Rectal smooth muscle tissue (tissue), 1 donor: Measurements from ENCODE around the gene WDR64.
"Not testable (repeated sequence)": the region's sequence is repeated elsewhere in the genome, so short reads cannot be mapped to it uniquely, and the experiment has no call there.

Experiments used
- H3K27ac ChIP-seq: one replicate; pipeline ENCODE4 v1.7.0; 2013; ENCODE audit warnings: low read depth, low read length, inconsistent platforms
- H3K27me3 ChIP-seq: one replicate; pipeline ENCODE4 v1.7.0; 2013; ENCODE audit warnings: low read length; ENCODE audit not compliant: control insufficient read depth, insufficient read depth
- H3K36me3 ChIP-seq: one replicate; pipeline ENCODE4 v1.7.0; 2013; ENCODE audit warnings: low read length; ENCODE audit not compliant: control insufficient read depth, insufficient read depth
- H3K4me1 ChIP-seq: one replicate; pipeline ENCODE4 v1.7.0; 2013; ENCODE audit warnings: low read length; ENCODE audit not compliant: control insufficient read depth, insufficient read depth
- H3K4me3 ChIP-seq: one replicate; pipeline ENCODE4 v1.7.0; 2013; ENCODE audit warnings: low read length
- H3K9ac ChIP-seq: one replicate; pipeline ENCODE4 v1.7.0; 2013; ENCODE audit warnings: low read length

Gene WDR64

DNA sequence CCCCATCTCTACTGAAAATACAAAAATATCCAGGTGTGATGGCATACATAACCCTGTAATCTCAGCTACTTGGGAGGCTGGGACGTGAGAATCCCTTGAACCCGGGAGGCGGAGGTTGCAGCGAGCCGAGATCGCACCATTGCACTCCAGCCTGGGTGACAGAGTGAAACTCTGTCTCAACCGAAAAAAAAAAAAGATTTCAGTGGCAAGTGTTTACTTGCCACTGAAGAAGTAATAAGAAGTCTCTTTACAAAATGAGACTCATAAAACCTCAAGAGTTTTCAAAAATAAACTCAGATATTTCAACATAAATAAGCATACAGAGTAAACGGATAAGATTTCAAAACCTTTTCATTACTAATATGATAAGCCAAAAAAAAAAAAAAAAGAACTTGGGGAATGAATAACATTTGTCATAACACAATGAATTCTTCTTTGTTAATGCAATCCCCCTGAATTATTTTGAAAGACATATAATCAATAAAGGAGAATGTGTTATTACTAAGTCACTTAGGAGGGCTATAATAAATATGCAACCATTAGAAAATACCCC is 161.8 kb downstream of the WDR64 start:
- no peak overlapping the region for H3K27ac ChIP-seq
- no peak overlapping the region for H3K9ac ChIP-seq
- H3K4me3 ChIP-seq: no peak overlapping the region
- H3K27me3 ChIP-seq: no peaks in the 10 kb centered on the region
- H3K4me1 ChIP-seq: no peaks in the 10 kb centered on the region
- no peaks in the 10 kb centered on the region for H3K36me3 ChIP-seq

DNA sequence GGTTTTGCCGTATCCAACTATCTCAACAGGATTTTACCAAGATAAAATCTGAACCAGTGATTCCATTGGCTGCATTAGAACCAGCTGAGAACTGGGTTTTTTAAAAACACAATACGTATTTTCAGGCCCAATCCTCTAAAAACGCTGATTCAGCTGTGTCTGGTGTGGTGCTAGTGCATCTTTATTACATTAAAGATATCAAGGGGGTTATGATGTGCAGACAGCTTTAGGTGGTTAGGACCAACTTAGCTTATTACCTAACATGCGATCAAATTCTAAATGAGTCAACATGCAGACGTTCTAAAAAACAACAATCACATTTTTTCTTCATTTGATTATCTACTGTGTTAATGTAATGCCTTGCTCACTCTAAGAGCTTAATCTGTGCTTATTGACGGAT is 163.9 kb downstream of the WDR64 start:
- Histone ChIP-seq H3K9ac (no peak overlapping the region), H3K4me1 (no peaks in the 10 kb centered on the region), H3K36me3 (no peaks in the 10 kb centered on the region)

DNA sequence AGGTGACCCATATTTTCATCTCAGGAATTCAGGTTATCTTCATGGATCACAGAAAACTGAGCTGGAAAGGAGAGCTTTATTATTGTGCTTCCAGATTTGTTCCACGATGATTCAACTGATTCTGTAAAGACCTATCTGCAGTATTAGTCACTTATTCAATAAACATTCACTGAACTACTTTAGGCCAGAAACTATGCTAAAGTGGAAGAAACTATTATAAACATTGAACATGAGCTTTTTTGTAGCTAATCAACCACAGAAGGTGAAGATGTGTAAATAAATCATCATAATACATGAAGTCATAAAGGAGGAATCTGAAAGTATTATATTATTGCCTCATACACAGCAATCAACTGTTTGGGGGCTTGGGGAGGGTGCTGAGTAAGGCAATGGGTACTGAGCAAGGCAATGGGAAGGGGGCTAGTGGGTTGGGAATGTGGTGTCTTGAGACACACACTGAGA is 165.3 kb downstream of the WDR64 start:
- H3K27ac ChIP-seq: no peak overlapping the region
- H3K4me3 ChIP-seq: no peak overlapping the region
- H3K9ac ChIP-seq: no peak overlapping the region
- H3K27me3 ChIP-seq: no peaks in the 10 kb centered on the region
- H3K4me1 ChIP-seq: no peaks in the 10 kb centered on the region
- no peaks in the 10 kb centered on the region for H3K36me3 ChIP-seq

More for the DNA sequence above, 163.9 kb downstream of the WDR64 start:
- H3K4me3 ChIP-seq: no peak overlapping the region
- H3K27ac ChIP-seq: no peak overlapping the region
- H3K27me3 ChIP-seq: no peaks in the 10 kb centered on the region

- Histone ChIP-seq H3K36me3 (no peaks in the 10 kb centered on the region), H3K4me3 (no peak overlapping the region), H3K9ac (no peak overlapping the region), H3K27me3 (no peaks in the 10 kb centered on the region), H3K4me1 (no peaks in the 10 kb centered on the region), H3K27ac (no peak overlapping the region)
Observed at GRCh38 chr1:241817956-241818612, 166.0 kb downstream of the WDR64 start.

GRCh38 chr1:241819340-241819866 is 167.3 kb downstream of the WDR64 start:
- H3K27me3 ChIP-seq: no peaks in the 10 kb centered on the region
- no peak overlapping the region for H3K4me3 ChIP-seq
- no peaks in the 10 kb centered on the region for H3K36me3 ChIP-seq
- no peak overlapping the region for H3K27ac ChIP-seq
- H3K4me1 ChIP-seq: no peaks in the 10 kb centered on the region
- H3K9ac ChIP-seq: no peak overlapping the region

GRCh38 chr1:241821363-241821762 is 169.3 kb downstream of the WDR64 start:
- Histone ChIP-seq H3K27ac (no peak overlapping the region), H3K36me3 (no peaks in the 10 kb centered on the region), H3K9ac (no peak overlapping the region), H3K4me1 (no peaks in the 10 kb centered on the region), H3K27me3 (no peaks in the 10 kb centered on the region), H3K4me3 (no peak overlapping the region)

GRCh38 chr1:241822846-241823245 is 170.8 kb downstream of the WDR64 start:
- H3K9ac ChIP-seq: no peak overlapping the region
- no peak overlapping the region for H3K27ac ChIP-seq
- no peaks in the 10 kb centered on the region for H3K27me3 ChIP-seq
- H3K36me3 ChIP-seq: no peaks in the 10 kb centered on the region
- no peak overlapping the region for H3K4me3 ChIP-seq
- H3K4me1 ChIP-seq: no peaks in the 10 kb centered on the region

DNA sequence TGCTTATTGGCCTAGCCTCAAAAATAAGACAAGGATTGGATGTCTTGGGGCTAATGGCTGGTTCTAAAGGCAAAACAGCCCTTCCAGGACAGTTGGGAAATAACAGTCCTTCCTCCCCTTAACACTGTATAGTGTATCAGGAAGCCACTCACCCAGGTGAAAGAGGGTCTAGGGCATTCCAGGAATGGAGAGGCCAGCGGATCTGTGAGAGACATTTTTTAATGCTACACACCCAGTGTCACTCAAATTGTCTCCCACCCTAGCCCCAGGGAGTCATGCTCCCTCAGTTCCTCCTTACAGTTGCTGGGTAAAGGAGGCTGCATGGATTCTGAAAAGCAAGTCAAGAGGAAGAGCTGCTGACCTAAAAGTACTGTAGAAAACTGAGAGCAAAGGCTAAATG is 171.8 kb downstream of the WDR64 start:
- Histone ChIP-seq H3K9ac (no peak overlapping the region), H3K27me3 (no peaks in the 10 kb centered on the region), H3K27ac (no peak overlapping the region), H3K4me3 (no peak overlapping the region), H3K36me3 (no peaks in the 10 kb centered on the region), H3K4me1 (no peaks in the 10 kb centered on the region)

DNA sequence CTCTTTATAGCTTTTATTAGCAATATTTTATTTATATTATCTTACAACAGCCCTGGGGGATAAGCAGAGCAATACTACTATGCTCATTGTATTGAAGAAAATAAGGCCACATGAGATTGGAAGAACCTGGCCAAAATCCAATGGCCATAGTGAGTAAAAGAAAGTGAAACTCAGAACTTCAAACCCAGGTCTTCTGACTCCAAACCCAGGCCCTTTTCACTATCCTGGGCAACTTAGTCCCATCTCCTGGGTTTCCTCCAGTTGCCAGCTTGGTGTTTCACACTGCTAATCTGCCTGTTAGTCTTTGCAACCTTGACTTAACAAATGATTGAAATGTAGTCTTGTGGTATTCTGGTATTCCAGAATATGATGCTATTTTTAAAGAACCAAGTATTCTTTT is 173.5 kb downstream of the WDR64 start:
- H3K4me1 ChIP-seq: no peaks in the 10 kb centered on the region
- no peaks in the 10 kb centered on the region for H3K36me3 ChIP-seq
- no peaks in the 10 kb centered on the region for H3K27me3 ChIP-seq
- no peak overlapping the region for H3K4me3 ChIP-seq
- H3K27ac ChIP-seq: no peak overlapping the region
- H3K9ac ChIP-seq: no peak overlapping the region

- not testable (repeated sequence) for H3K9ac ChIP-seq, H3K4me3 ChIP-seq, H3K27me3 ChIP-seq, H3K36me3 ChIP-seq, H3K4me1 ChIP-seq, H3K27ac ChIP-seq
Observed at GRCh38 chr1:241826613-241827012, 174.5 kb downstream of the WDR64 start.

DNA sequence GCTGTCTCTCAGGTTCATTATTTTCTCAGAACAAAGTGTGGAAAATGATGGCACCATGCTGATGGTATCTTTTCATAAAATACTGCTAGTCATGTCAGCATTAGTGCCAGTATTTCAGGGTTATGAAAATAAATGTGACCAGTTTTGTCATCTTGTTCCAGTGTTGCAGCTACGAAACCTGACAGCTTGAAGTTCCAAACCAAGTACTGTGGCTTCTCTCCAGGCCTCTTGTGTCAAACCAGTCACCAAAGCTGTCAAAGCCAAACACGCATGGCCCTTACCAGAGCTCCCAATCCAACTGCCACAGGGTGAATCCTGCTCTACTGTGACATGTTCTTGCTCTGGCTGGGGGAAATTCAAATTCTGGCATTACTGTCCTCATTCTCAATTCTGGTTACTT is 175.2 kb downstream of the WDR64 start:
- H3K4me1 ChIP-seq: no peaks in the 10 kb centered on the region
- H3K27me3 ChIP-seq: no peaks in the 10 kb centered on the region
- no peak overlapping the region for H3K4me3 ChIP-seq
- no peaks in the 10 kb centered on the region for H3K36me3 ChIP-seq
- no peak overlapping the region for H3K27ac ChIP-seq
- no peak overlapping the region for H3K9ac ChIP-seq

GRCh38 chr1:241828463-241829021 is 176.5 kb downstream of the WDR64 start:
- H3K9ac ChIP-seq: no peak overlapping the region
- no peak overlapping the region for H3K4me3 ChIP-seq
- H3K27ac ChIP-seq: no peak overlapping the region
- H3K27me3 ChIP-seq: no peaks in the 10 kb centered on the region
- no peaks in the 10 kb centered on the region for H3K36me3 ChIP-seq
- no peaks in the 10 kb centered on the region for H3K4me1 ChIP-seq

DNA sequence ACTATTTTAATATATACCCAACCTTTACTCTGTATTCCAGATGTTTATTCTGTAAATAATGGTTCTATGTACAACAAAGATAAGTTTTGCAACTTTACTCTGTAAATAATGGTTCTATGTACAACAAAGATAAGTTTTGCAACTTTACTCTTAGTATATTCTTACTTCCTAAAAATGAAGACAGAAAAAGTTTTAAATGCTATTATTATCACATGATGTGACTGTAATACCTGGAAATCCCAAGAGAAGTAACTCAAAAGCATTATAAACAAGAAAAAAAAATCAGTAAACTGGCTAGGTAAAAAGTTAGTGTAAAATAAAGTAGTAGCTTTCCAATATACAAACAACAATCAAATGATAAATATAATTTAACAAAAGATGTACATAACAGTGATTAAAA is 177.4 kb downstream of the WDR64 start:
- Histone ChIP-seq H3K27ac (no peak overlapping the region), H3K4me1 (no peaks in the 10 kb centered on the region), H3K4me3 (no peak overlapping the region), H3K9ac (no peak overlapping the region), H3K27me3 (no peaks in the 10 kb centered on the region), H3K36me3 (no peaks in the 10 kb centered on the region)
